CD14-positive monocyte (primary cell): ENCODE data around the gene SH3BP5L. TPM values are rescaled to one million over a fixed set of nuclear protein-coding genes. Genes with fewer than 3 reads are reported as not detected.

Source experiments
- DNase-seq, 3 donors: peaks; one replicate each; pipeline ENCODE4 v3.0.0-alpha.2; 2011 to 2022
- H2AFZ ChIP-seq: 2 replicates; pipeline ENCODE4 v1.6.0; 2012; ENCODE audit warnings: mild to moderate bottlenecking, low read depth, low read length, inconsistent platforms; ENCODE audit not compliant: insufficient read depth, poor library complexity, severe bottlenecking
- H3K27ac ChIP-seq, 2 donors: 1 replicate in 1 of 2; 2 replicates in 1 of 2; pipeline ENCODE4 v1.5.1; 2012 to 2013; ENCODE audit warnings: low read length in 2 of 2, control low read depth in 1 of 2, inconsistent platforms in 1 of 2, low read depth in 1 of 2, mild to moderate bottlenecking in 1 of 2
- H3K27me3 ChIP-seq, 2 donors: one replicate each; pipeline versions ENCODE4 v1.6.0 to v1.6.1; 2011 to 2013; ENCODE audit warnings: low read length in 2 of 2; ENCODE audit not compliant: control insufficient read depth in 2 of 2, insufficient read depth in 2 of 2
- H3K36me3 ChIP-seq, 2 donors: replicated peaks in 1 of 2; 1 replicate in 1 of 2; 2 replicates in 1 of 2; pipeline versions ENCODE4 v1.5.1 to v1.6.1; 2012 to 2013; ENCODE audit warnings: low read length in 2 of 2, control low read depth in 1 of 2, inconsistent platforms in 1 of 2, mild to moderate bottlenecking in 1 of 2; ENCODE audit not compliant: insufficient read depth in 2 of 2, control insufficient read depth in 1 of 2
- H3K4me1 ChIP-seq, 2 donors: 1 replicate in 1 of 2; 2 replicates in 1 of 2; pipeline versions ENCODE4 v1.5.1 to v1.6.1; 2012 to 2013; ENCODE audit warnings: low read length in 2 of 2, control low read depth in 1 of 2, inconsistent platforms in 1 of 2, mild to moderate bottlenecking in 1 of 2, moderate library complexity in 1 of 2; ENCODE audit not compliant: insufficient read depth in 2 of 2, control insufficient read depth in 1 of 2
- H3K4me2 ChIP-seq: replicated peaks from 2 replicates; pipeline ENCODE3; 2012; ENCODE audit warnings: low read length, moderate library complexity, mild to moderate bottlenecking; ENCODE audit not compliant: poor library complexity, severe bottlenecking; ENCODE audit errors: extremely low read depth
- H3K4me3 ChIP-seq, 3 experiments: fragments of 200-600 bp in 1 of 3; sonication (generic) in 1 of 3; replicated peaks in 1 of 3; 1 replicate in 2 of 3; 2 replicates in 1 of 3; pipeline ENCODE4 v1.5.1; 2011 to 2013; ENCODE audit warnings: low read length in 3 of 3, mild to moderate bottlenecking in 3 of 3, control low read depth in 2 of 3, low read depth in 2 of 3, inconsistent platforms in 1 of 3, moderate library complexity in 1 of 3
- H3K79me2 ChIP-seq: 2 replicates; pipeline ENCODE4 v1.6.0; 2012; ENCODE audit warnings: mild to moderate bottlenecking, control low read depth, inconsistent platforms, low read length, moderate library complexity; ENCODE audit not compliant: insufficient read depth
- H3K9ac ChIP-seq: 2 replicates; pipeline ENCODE4 v1.6.0; 2017; ENCODE audit warnings: low read length, mild to moderate bottlenecking; ENCODE audit not compliant: insufficient read depth, poor library complexity, severe bottlenecking
- H3K9me3 ChIP-seq, 2 donors: replicated peaks in 1 of 2; 1 replicate in 1 of 2; 2 replicates in 1 of 2; pipeline versions ENCODE4 v1.5.1 to v1.6.1; 2012 to 2013; ENCODE audit warnings: low read length in 2 of 2, control low read depth in 1 of 2; ENCODE audit not compliant: control insufficient read depth in 1 of 2, insufficient read depth in 1 of 2
- H4K20me1 ChIP-seq: 2 replicates; pipeline ENCODE4 v1.6.0; 2012; ENCODE audit warnings: mild to moderate bottlenecking, low read length, control low read depth, moderate library complexity; ENCODE audit not compliant: insufficient read depth
- H3K27ac Mint-ChIP-seq, 7 donors: one replicate each; pipeline ENCODE4 v1.8.0; 2020; ENCODE audit warnings: mild to moderate bottlenecking in 7 of 7, mixed read lengths in 7 of 7, moderate library complexity in 6 of 7, inconsistent platforms in 2 of 7
- H3K27me3 Mint-ChIP-seq, 3 donors: one replicate each; pipeline ENCODE4 v1.8.0; 2021 to 2022; ENCODE audit warnings: low read depth in 3 of 3, mild to moderate bottlenecking in 3 of 3, mixed read lengths in 3 of 3, moderate library complexity in 3 of 3, inconsistent platforms in 1 of 3
- H3K36me3 Mint-ChIP-seq, 2 donors: one replicate each; pipeline ENCODE4 v1.8.0; 2020; ENCODE audit warnings: mixed read lengths in 2 of 2, inconsistent platforms in 1 of 2, mild to moderate bottlenecking in 1 of 2
- H3K4me1 Mint-ChIP-seq: one replicate; pipeline ENCODE4 v1.8.0; 2020; ENCODE audit warnings: mild to moderate bottlenecking, mixed read lengths
- H3K4me3 Mint-ChIP-seq, 2 donors: one replicate each; pipeline ENCODE4 v1.8.0; 2020; ENCODE audit warnings: mild to moderate bottlenecking in 2 of 2, mixed read lengths in 2 of 2, moderate library complexity in 1 of 2
- H3K9me3 Mint-ChIP-seq, 7 donors: one replicate each; pipeline ENCODE4 v1.8.0; 2020 to 2022; ENCODE audit warnings: mixed read lengths in 7 of 7, mild to moderate bottlenecking in 6 of 7, moderate library complexity in 6 of 7, inconsistent platforms in 2 of 7
- CTCF ChIP-seq: fragments of 200-600 bp; IDR thresholded peaks from one replicate; pipeline ENCODE4 v1.8.0; 2022; ENCODE audit warnings: antibody characterized with exemption, mild to moderate bottlenecking
- WGBS: methylation state at CpG from one replicate; pipeline ENCODE4 v1.1.5; 2013; ENCODE audit warnings: missing lambda C conversion rate; ENCODE audit not compliant: insufficient coverage; 5-methylcytosine and 5-hydroxymethylcytosine counted together
- intact Hi-C, 2 donors: fragments of 100-400 bp; cut with micrococcal nuclease; formaldehyde crosslinking; loops; one replicate each; pipeline versions ENCODE4 v1.15.0 to v1.15.1; 2023
- polyA plus RNA-seq, 3 donors: library from polyadenylated mRNA; depleted of rRNA in 1 of 3; unstranded in 2 of 3; stranded (reverse) in 1 of 3; fragments of 300-500 nt in 2 of 3; fragments of >200 nt in 1 of 3; fragmentation: Illumina TruSeq in 2 of 3; gene quantifications; 1 replicate in 2 of 3; 2 replicates in 1 of 3; pipeline ENCODE4 v1.2.3, GENCODE V29; 2012 to 2021

SH3BP5L gene
- polyA plus RNA-seq, 3 donors: 4.0 to 15.7 (median 4.3) TPM

GRCh38 chr1:248843687-248844086 is 18.0 kb upstream of the SH3BP5L start:
- Histone ChIP-seq H3K36me3 (peaks cover 48 to 68% of the 10 kb centered on the region in 2 donors), H3K9ac (no peak overlapping the region), H4K20me1 (peaks cover 37% of the 10 kb centered on the region), H3K4me3 (no peak overlapping the region), H3K27me3 (no peaks in the 10 kb centered on the region), H3K4me2 (no peak overlapping the region), H3K4me1 (peaks cover 9 to 19% of the 10 kb centered on the region in 2 donors), H3K9me3 (no peaks in the 10 kb centered on the region), H3K79me2 (peaks cover 59% of the 10 kb centered on the region), H2AFZ (no peak overlapping the region), H3K27ac (no peak overlapping the region)
- no peak overlapping the region for H3K4me3 Mint-ChIP-seq
- no peak for TF ChIP-seq CTCF
- H3K27me3 Mint-ChIP-seq: peaks cover 0 to under 1% (median 0%) of the 10 kb centered on the region in 3 donors
- no peak for DNase-seq
- H3K27ac Mint-ChIP-seq: peak overlapping the region in 1 of 7 donors; percentile 38
- intact Hi-C loops: no loop called here
- peaks cover 22% of the 10 kb centered on the region for H3K4me1 Mint-ChIP-seq
- H3K36me3 Mint-ChIP-seq: peaks cover 50 to 56% of the 10 kb centered on the region in 2 donors
- WGBS: 100% methylated on average over 1 of the region's 3 CpGs
- peaks cover 0 to 7% (median 0%) of the 10 kb centered on the region in 7 donors for H3K9me3 Mint-ChIP-seq

GRCh38 chr1:248842781-248843331 is 17.1 kb upstream of the SH3BP5L start:
- WGBS: 100% methylated on average over 4 of the region's 8 CpGs
- no peak for DNase-seq
- H2AFZ ChIP-seq: no peak overlapping the region

More at GRCh38 chr1:248842781-248843331, 17.1 kb upstream of the SH3BP5L start:
- Mint-ChIP-seq H3K27me3 (no peaks in the 10 kb centered on the region), H3K27ac (peak overlapping the region in 2 of 7 donors; percentile 44 to 72), H3K4me1 (peaks cover 22% of the 10 kb centered on the region), H3K4me3 (no peak overlapping the region), H3K36me3 (peaks cover 41 to 48% of the 10 kb centered on the region in 2 donors), H3K9me3 (peaks cover 0 to 7% (median 0%) of the 10 kb centered on the region in 7 donors)
- TF ChIP-seq CTCF: no peak
- no peak overlapping the region for H3K4me3 ChIP-seq
- H4K20me1 ChIP-seq: peaks cover 35% of the 10 kb centered on the region
- intact Hi-C loops: no loop called here
- no peak overlapping the region for H3K4me2 ChIP-seq
- H3K27me3 ChIP-seq: no peaks in the 10 kb centered on the region
- peak overlapping the region in 1 of 2 donors; percentile 53 for H3K27ac ChIP-seq
- H3K36me3 ChIP-seq: peaks cover 40 to 60% of the 10 kb centered on the region in 2 donors
- H3K79me2 ChIP-seq: peaks cover 60% of the 10 kb centered on the region
- no peaks in the 10 kb centered on the region for H3K9me3 ChIP-seq
- peaks cover 9 to 19% of the 10 kb centered on the region in 2 donors for H3K4me1 ChIP-seq
- H3K9ac ChIP-seq: no peak overlapping the region
